IMR-90 (cell line): Measurements from ENCODE around the gene NCOA5.

Source experiments
- CEBPB ChIP-seq: IDR thresholded peaks from 2 replicates; pipeline ENCODE4 v1.6.1; 2012; ENCODE audit warnings: low read depth, low read length, improper control_type of control experiment
- CTCF ChIP-seq: conservative IDR thresholded peaks from 2 replicates; pipeline ENCODE4 v1.5.1; 2012; ENCODE audit warnings: mild to moderate bottlenecking, low read depth, low read length, improper control_type of control experiment
- FOS ChIP-seq: fragments of 150-350 bp; IDR thresholded peaks from 2 replicates; pipeline ENCODE4 v1.6.1; 2016; ENCODE audit warnings: low read depth, low read length
- POLR2A ChIP-seq: IDR thresholded peaks from 2 replicates; pipeline ENCODE4 v1.6.1; 2012; ENCODE audit warnings: mild to moderate bottlenecking, low read depth, low read length
- RAD21 ChIP-seq: IDR thresholded peaks from 2 replicates; pipeline ENCODE4 v1.6.1; 2012; ENCODE audit warnings: low read length, improper control_type of control experiment
- RCOR1 ChIP-seq: IDR thresholded peaks from 2 replicates; pipeline ENCODE4 v1.6.1; 2012; ENCODE audit warnings: mild to moderate bottlenecking, low read length, improper control_type of control experiment; ENCODE audit not compliant: insufficient replicate concordance
- RFX5 ChIP-seq: IDR thresholded peaks from 2 replicates; pipeline ENCODE4 v1.8.0; 2012; ENCODE audit warnings: low read depth, mild to moderate bottlenecking, low read length, moderate library complexity
- USF2 ChIP-seq: fragments of 150-350 bp; IDR thresholded peaks from 2 replicates; pipeline ENCODE4 v1.6.1; 2017; ENCODE audit warnings: mild to moderate bottlenecking, antibody characterized with exemption, low read length, low read depth

GRCh38 chr20:46077642-46078305 is 12.0 kb downstream of the NCOA5 start:
- no peak for TF ChIP-seq RFX5
- no peak for TF ChIP-seq CTCF
- no peak for TF ChIP-seq POLR2A
- no peak for TF ChIP-seq CEBPB
- no peak for TF ChIP-seq RCOR1
- TF ChIP-seq RAD21: no peak
- no peak for TF ChIP-seq USF2
- TF ChIP-seq FOS: no peak
